Lung (tissue), 12 donors: ENCODE measurements around the gene PTGFRN. TPM values are rescaled to one million over a fixed set of nuclear protein-coding genes. Genes with fewer than 3 reads are reported as not detected.

Experiments used
- ATAC-seq: fragments of 200-7000 bp; cut with Tn5 transposase; one replicate; pipeline ENCODE4 v1.9.1; 2020; ENCODE audit warnings: moderate number of reproducible peaks; ENCODE audit not compliant: insufficient read depth, low FRiP score
- DNase-seq, 3 donors: peaks; one replicate each; pipeline ENCODE4 v3.0.0-alpha.2; 2013 to 2017
- H3K27ac ChIP-seq, 2 donors: one replicate each; pipeline ENCODE4 v1.5.1; 2013; ENCODE audit warnings: mild to moderate bottlenecking in 2 of 2, moderate library complexity in 2 of 2, control low read depth in 1 of 2, inconsistent platforms in 1 of 2, low read depth in 1 of 2, low read length in 1 of 2
- H3K27me3 ChIP-seq, 3 donors: one replicate each; pipeline ENCODE4 v1.5.1; 2013; ENCODE audit warnings: low read length in 2 of 3; ENCODE audit not compliant: control insufficient read depth in 3 of 3, insufficient read depth in 3 of 3
- H3K36me3 ChIP-seq, 4 donors: one replicate each; pipeline ENCODE4 v1.5.1; 2013; ENCODE audit warnings: low read length in 4 of 4, mild to moderate bottlenecking in 1 of 4, moderate library complexity in 1 of 4; ENCODE audit not compliant: control insufficient read depth in 4 of 4, insufficient read depth in 4 of 4
- H3K4me1 ChIP-seq, 5 donors: one replicate each; pipeline ENCODE4 v1.5.1; 2013; ENCODE audit warnings: low read length in 5 of 5, mild to moderate bottlenecking in 2 of 5, moderate library complexity in 1 of 5; ENCODE audit not compliant: control insufficient read depth in 5 of 5, insufficient read depth in 5 of 5
- H3K4me3 ChIP-seq: one replicate; pipeline ENCODE4 v1.5.1; 2013; ENCODE audit warnings: mild to moderate bottlenecking, control low read depth, moderate library complexity
- H3K9ac ChIP-seq, 2 donors: one replicate each; pipeline ENCODE4 v1.5.1; 2013; ENCODE audit warnings: low read length in 2 of 2, control low read depth in 1 of 2; ENCODE audit not compliant: insufficient read depth in 1 of 2
- H3K9me3 ChIP-seq, 4 donors: one replicate each; pipeline ENCODE4 v1.5.1; 2013; ENCODE audit warnings: low read length in 3 of 4, mild to moderate bottlenecking in 1 of 4, moderate library complexity in 1 of 4; ENCODE audit not compliant: control insufficient read depth in 4 of 4, insufficient read depth in 3 of 4
- WGBS, 2 donors: extraction: QIAGEN DNeasy Blood & Tissue Kit; methylation state at CpG; one replicate each; pipeline ENCODE4 v1.1.7; 2013; 5-methylcytosine and 5-hydroxymethylcytosine counted together
- polyA plus RNA-seq, 2 donors: library from polyadenylated mRNA; stranded (reverse); fragments of 200-250 nt; gene quantifications; one replicate each; pipeline ENCODE4 v1.2.1, GENCODE V29; 2013
- total RNA-seq, 2 donors: library from RNA; depleted of rRNA in 1 of 2; stranded (reverse); fragments of >200 nt in 1 of 2; gene quantifications; one replicate each; pipeline ENCODE4 v1.2.1, GENCODE V29; 2014 to 2021
- TF ChIP-seq, protein P1 (sequence below): IDR thresholded peaks from 2 replicates; pipeline ENCODE4 v1.5.1; 2012; ENCODE audit warnings: mild to moderate bottlenecking; ENCODE audit errors: control extremely low read depth, extremely low read depth
- donor health status: control.
- donor health status: control.
- donor health status: Bipolar disorder and iron deficiency.
- donor health status: healthy.
- donor health status: DM: yes; HTN: yes; CAD: no.

PTGFRN gene
- total and polyA plus RNA-seq, 4 donors, result 8.0 to 51.7 (median 24.9) TPM

DNA sequence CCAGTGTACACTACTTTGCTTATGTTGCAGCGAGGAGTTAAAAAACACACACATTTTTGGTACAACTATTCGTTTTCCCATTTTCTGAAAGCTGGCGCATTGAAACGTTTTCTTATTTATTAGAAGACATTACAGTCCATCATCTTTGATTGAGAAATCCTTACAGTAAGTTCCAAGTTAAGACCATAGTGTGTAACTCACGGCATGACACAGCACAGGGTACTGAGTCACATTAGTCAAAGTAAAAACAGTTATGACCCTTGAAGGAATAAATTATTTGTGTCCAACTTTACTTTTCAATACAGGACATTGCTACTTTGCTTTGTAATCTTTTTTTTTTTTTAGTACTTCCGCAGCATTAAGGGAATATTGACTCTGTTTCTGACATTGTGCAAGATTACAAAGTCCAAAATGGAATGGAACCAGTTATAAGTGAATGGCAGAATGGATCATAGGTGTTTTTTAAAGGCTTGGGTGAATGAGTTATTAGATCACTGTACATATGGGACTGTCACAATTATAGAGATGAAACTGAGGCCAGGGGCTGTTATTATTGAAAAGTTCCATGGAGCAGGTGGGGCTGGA is 11.7 kb downstream of the PTGFRN start:
- Histone ChIP-seq H3K9ac (no peak overlapping the region), H3K4me1 (peaks cover 0 to 9% (median 4%) of the 10 kb centered on the region in 5 donors), H3K36me3 (no peaks in the 10 kb centered on the region), H3K27me3 (no peaks in the 10 kb centered on the region), H3K4me3 (no peak overlapping the region), H3K9me3 (no peaks in the 10 kb centered on the region), H3K27ac (no peak overlapping the region)
- ATAC-seq (no peak), DNase-seq (no peak)
- TF ChIP-seq, protein P1, sequence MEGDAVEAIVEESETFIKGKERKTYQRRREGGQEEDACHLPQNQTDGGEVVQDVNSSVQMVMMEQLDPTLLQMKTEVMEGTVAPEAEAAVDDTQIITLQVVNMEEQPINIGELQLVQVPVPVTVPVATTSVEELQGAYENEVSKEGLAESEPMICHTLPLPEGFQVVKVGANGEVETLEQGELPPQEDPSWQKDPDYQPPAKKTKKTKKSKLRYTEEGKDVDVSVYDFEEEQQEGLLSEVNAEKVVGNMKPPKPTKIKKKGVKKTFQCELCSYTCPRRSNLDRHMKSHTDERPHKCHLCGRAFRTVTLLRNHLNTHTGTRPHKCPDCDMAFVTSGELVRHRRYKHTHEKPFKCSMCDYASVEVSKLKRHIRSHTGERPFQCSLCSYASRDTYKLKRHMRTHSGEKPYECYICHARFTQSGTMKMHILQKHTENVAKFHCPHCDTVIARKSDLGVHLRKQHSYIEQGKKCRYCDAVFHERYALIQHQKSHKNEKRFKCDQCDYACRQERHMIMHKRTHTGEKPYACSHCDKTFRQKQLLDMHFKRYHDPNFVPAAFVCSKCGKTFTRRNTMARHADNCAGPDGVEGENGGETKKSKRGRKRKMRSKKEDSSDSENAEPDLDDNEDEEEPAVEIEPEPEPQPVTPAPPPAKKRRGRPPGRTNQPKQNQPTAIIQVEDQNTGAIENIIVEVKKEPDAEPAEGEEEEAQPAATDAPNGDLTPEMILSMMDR, result no peak
- 88 to 93% methylated on average over 6 of the region's 6 CpGs for WGBS, 2 donors

DNA sequence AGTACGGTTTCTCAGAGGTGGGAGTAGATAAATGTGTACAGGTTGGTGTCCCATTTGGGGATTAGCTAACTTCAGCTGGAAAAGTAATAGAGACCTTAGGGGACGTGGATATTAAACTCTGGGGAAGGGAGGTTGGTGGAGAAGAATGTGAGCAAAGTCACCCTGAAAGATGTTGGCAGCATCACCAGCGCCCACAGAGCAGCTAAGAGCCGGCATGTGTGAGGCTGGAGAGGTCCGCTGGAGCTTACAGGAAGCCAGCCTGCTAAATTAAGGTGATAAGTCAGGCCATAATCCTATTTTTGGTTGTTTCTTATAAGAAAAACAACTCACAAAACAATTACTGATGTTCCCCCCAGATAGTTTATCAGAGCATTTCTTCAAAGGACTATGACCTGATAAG is 12.2 kb downstream of the PTGFRN start:
- Histone ChIP-seq H3K9ac (no peak overlapping the region), H3K27ac (no peak overlapping the region), H3K27me3 (no peaks in the 10 kb centered on the region), H3K36me3 (no peaks in the 10 kb centered on the region), H3K4me3 (no peak overlapping the region), H3K9me3 (no peaks in the 10 kb centered on the region), H3K4me1 (peaks cover 0 to 6% (median 4%) of the 10 kb centered on the region in 5 donors)
- DNase-seq (no peak), ATAC-seq (no peak)
- WGBS, 2 donors, result 95% methylated on average over 5 of the region's 5 CpGs
- TF ChIP-seq, protein P1, result no peak

DNA sequence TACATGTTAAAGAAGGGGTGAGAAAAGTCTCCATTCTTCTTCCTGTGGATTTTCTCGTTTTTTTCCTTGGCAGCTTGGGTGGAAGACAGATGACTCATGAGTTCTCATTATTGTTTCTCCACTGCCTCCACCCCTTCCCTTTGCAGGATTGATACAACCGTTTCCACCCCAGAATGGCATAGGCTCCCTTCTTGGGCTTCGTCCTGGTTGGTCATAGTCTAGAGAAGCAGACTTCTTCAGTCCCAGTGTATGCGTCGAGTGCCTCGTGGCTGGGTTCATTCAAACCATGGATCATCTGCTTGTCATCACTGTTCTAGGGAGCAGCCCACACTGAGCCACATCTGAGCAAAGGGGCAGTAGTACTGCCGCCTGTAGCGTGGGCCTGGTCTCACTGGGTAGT is 13.7 kb downstream of the PTGFRN start:
- no peak overlapping the region for H3K9ac ChIP-seq
- no peak overlapping the region for H3K27ac ChIP-seq
- H3K4me3 ChIP-seq, result no peak overlapping the region
- TF ChIP-seq, protein P1, result no peak
- no peaks in the 10 kb centered on the region for H3K27me3 ChIP-seq
- peaks cover 0 to 4% (median 0%) of the 10 kb centered on the region in 5 donors for H3K4me1 ChIP-seq
- ATAC-seq (no peak), DNase-seq (no peak)
- no peaks in the 10 kb centered on the region for H3K9me3 ChIP-seq
- no peaks in the 10 kb centered on the region for H3K36me3 ChIP-seq
- WGBS, 2 donors, result 77 to 83% methylated on average over 8 of the region's 8 CpGs
